ENCODE measurements around the gene TSPY4. TPM values are rescaled to one million over a fixed set of nuclear protein-coding genes. Genes with fewer than 3 reads are reported as not detected.
"Not testable (repeated sequence)": the region's sequence is repeated elsewhere in the genome, so short reads cannot be mapped to it uniquely, and the experiment has no call there.

TSPY4 gene
- total RNA-seq, result not detected

GRCh38 chrY:9337164-9337563 is at the start of gene TSPY4:
Gene TSPY4, plus strand, starts transcription at chrY:9337464. Its CDS starts 46 bp downstream, at chrY:9337510.
- not testable (repeated sequence) for H3K27ac ChIP-seq, H3K36me3 ChIP-seq, H3K27me3 ChIP-seq, H3K9me3 ChIP-seq, DNase-seq, H3K4me1 ChIP-seq, H3K4me3 ChIP-seq

- no peaks in the 10 kb centered on the region for H3K36me3 ChIP-seq
- H3K4me3 ChIP-seq, result no peak overlapping the region
- no peak for DNase-seq
- TF ChIP-seq CTCF (IDR thresholded peaks at IDR 0.05) (no peak), POLR2A (IDR thresholded peaks at IDR 0.05) (no peak)
- H3K27me3 ChIP-seq, result no peaks in the 10 kb centered on the region
- no peaks in the 10 kb centered on the region for H3K9me3 ChIP-seq
- H3K4me1 ChIP-seq, result no peaks in the 10 kb centered on the region
- H3K27ac ChIP-seq, result no peak overlapping the region
Measured at GRCh38 chrY:9320996-9321395, 16.3 kb upstream of the TSPY4 start.

- not testable (repeated sequence) for H3K4me3 ChIP-seq, DNase-seq, H3K9me3 ChIP-seq, H3K4me1 ChIP-seq, H3K27ac ChIP-seq, H3K27me3 ChIP-seq, H3K36me3 ChIP-seq
Measured at GRCh38 chrY:9357497-9357896, 20.2 kb downstream of the TSPY4 start, which contains the start of gene TSPY8. Gene TSPY8, plus strand, starts transcription at chrY:9357797. Its CDS starts 46 bp downstream, at chrY:9357843.

Small RNAs within 50 kb of the gene (small RNA-seq; reads per million reads assigned to genes)
- gene AC006158.1, result 0 reads per million in 2 donors

Other genes starting within 250 kb of the TSPY4 start
- gene TSPY8, start 20.3 kb downstream of the TSPY4 start, total RNA-seq, result not detected
- not detected for gene TSPY3, start 61.0 kb downstream of the TSPY4 start, total RNA-seq
- gene TSPY1, start 129.5 kb downstream of the TSPY4 start, total RNA-seq, result not detected
- not detected for gene TSPY9, start 149.8 kb downstream of the TSPY4 start, total RNA-seq
- gene TSPY10, start 190.4 kb downstream of the TSPY4 start, total RNA-seq, result not detected